HG03064 (cell line): ENCODE data around the gene KLHL42.

Experiments
- ATAC-seq: cut with Tn5 transposase; IDR thresholded peaks from one replicate; pipeline ENCODE4 v1.9.1; 2021; ENCODE audit warnings: low read depth; ENCODE audit not compliant: unreplicated experiment

Gene KLHL42

DNA sequence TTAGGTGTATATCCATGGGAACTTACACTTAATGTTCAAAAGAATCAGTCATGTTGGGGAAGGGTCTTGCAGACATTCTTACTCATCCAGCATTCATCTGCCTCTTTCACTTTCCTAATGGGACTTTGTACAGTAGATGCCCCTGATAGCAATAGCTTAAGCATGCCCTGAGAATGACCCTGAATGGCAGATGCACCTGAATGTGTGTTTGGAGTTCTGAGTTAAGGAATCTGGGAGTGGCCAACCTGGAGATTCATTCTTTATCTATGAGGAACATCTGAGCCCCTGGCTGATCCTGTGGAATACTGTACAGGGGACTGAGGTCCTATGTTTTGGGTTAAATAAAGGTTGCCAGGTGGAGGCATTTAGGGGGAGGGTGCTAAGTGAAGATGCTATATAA is 71.3 kb downstream of the KLHL42 start:
- ATAC-seq: no peak

DNA sequence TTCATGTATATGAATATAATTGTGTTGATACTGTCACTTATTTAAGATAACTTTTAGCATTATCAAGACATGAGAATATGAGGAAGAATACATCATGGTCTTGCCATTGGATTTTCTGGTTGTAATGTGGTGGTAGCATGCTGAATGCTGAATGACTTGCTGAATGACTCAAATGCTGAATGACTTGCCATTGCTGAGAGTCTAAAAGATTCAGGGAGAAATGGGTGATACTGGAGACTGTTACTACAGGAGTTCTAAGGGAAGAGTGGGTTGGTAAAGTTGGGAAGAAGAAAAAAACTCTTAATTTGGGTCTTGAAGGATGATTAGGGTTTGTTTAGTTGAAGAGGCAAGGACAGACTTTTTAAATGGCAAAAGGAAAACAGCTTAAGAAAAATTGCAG is 72.1 kb downstream of the KLHL42 start:
- ATAC-seq: no peak
